ENCODE data around the gene ARVCF.
A peak's percentile ranks its signal among the peaks of the same experiment; 100 is the strongest.
"Not testable (repeated sequence)": the region's sequence is repeated elsewhere in the genome, so short reads cannot be mapped to it uniquely, and the experiment has no call there.

ARVCF gene

GRCh38 chr22:19942157-19943081 lies 74.2 kb downstream of the ARVCF start:
- H3K4me3 ChIP-seq (ENCODE audit: extremely low read depth, insufficient read depth, low read length, poor library complexity, severe bottlenecking): peak overlapping the region; percentile 58
- 21 to 26% methylated on average over 6 to 8 of the region's 8 CpGs for WGBS, 2 experiments (ENCODE audit: insufficient coverage in 2 of 2)
- peak overlapping the region; percentile 97 for H3K27ac ChIP-seq (ENCODE audit: low read depth, low read length, severe bottlenecking)
- H3K9me3 ChIP-seq (ENCODE audit: control insufficient read depth, low read length): peaks cover 5% of the 10 kb centered on the region
- peaks cover 21% of the 10 kb centered on the region for H3K4me1 ChIP-seq (ENCODE audit: control insufficient read depth, insufficient read depth, low read length, poor library complexity, severe bottlenecking)
- peaks cover 3% of the 10 kb centered on the region for H3K36me3 ChIP-seq (ENCODE audit: control insufficient read depth, insufficient read depth, low read length)

GRCh38 chr22:19941365-19942082 lies 75.1 kb downstream of the ARVCF start, which contains the start of the genes COMT and TXNRD2:
Gene COMT (plus strand): TSS chr22:19941772. CDS start chr22:19962527, 20,755 bp downstream.
Gene TXNRD2 (minus strand): TSS chr22:19941818. CDS start chr22:19941803, 15 bp downstream.
- Histone ChIP-seq H3K36me3 (ENCODE audit: control insufficient read depth, insufficient read depth, low read length) (peaks cover 5% of the 10 kb centered on the region), H3K4me1 (ENCODE audit: control insufficient read depth, insufficient read depth, low read length, poor library complexity, severe bottlenecking) (peaks cover 18% of the 10 kb centered on the region), H3K27ac (ENCODE audit: low read depth, low read length, severe bottlenecking) (peak within 1 kb of the TSS; percentile 97), H3K4me3 (ENCODE audit: extremely low read depth, insufficient read depth, low read length, poor library complexity, severe bottlenecking) (peak within 1 kb of the TSS; percentile 58), H3K9me3 (ENCODE audit: control insufficient read depth, low read length) (peaks cover 13% of the 10 kb centered on the region)
- 16 to 23% methylated on average over 36 to 42 of the region's 63 CpGs for WGBS, 2 experiments (ENCODE audit: insufficient coverage in 2 of 2)

GRCh38 chr22:19940536-19941364 lies 75.9 kb downstream of the ARVCF start:
- Histone ChIP-seq H3K4me3 (ENCODE audit: extremely low read depth, insufficient read depth, low read length, poor library complexity, severe bottlenecking) (peak overlapping the region; percentile 58), H3K36me3 (ENCODE audit: control insufficient read depth, insufficient read depth, low read length) (peaks cover 8% of the 10 kb centered on the region), H3K9me3 (ENCODE audit: control insufficient read depth, low read length) (peaks cover 21% of the 10 kb centered on the region), H3K27ac (ENCODE audit: low read depth, low read length, severe bottlenecking) (no peak overlapping the region), H3K4me1 (ENCODE audit: control insufficient read depth, insufficient read depth, low read length, poor library complexity, severe bottlenecking) (peaks cover 18% of the 10 kb centered on the region)
- WGBS, 2 experiments (ENCODE audit: insufficient coverage in 2 of 2): 94 to 96% methylated on average over 14 to 17 of the region's 21 CpGs

- no peak overlapping the region for H3K27ac ChIP-seq (ENCODE audit: low read depth, low read length, severe bottlenecking)
- no peak overlapping the region for H3K4me3 ChIP-seq (ENCODE audit: extremely low read depth, insufficient read depth, low read length, poor library complexity, severe bottlenecking)
- H3K36me3 ChIP-seq (ENCODE audit: control insufficient read depth, insufficient read depth, low read length): peaks cover 9% of the 10 kb centered on the region
- peaks cover 23% of the 10 kb centered on the region for H3K9me3 ChIP-seq (ENCODE audit: control insufficient read depth, low read length)
- 93% methylated on average over 13 of the region's 16 CpGs for WGBS, 2 experiments (ENCODE audit: insufficient coverage in 2 of 2)
- H3K4me1 ChIP-seq (ENCODE audit: control insufficient read depth, insufficient read depth, low read length, poor library complexity, severe bottlenecking): peaks cover 7% of the 10 kb centered on the region
Observed at GRCh38 chr22:19937616-19938473, 78.8 kb downstream of the ARVCF start.

GRCh38 chr22:19936513-19936912 lies 80.1 kb downstream of the ARVCF start:
- no peak overlapping the region for H3K27ac ChIP-seq (ENCODE audit: low read depth, low read length, severe bottlenecking)
- peaks cover 23% of the 10 kb centered on the region for H3K9me3 ChIP-seq (ENCODE audit: control insufficient read depth, low read length)
- 97 to 99% methylated on average over 7 of the region's 7 CpGs for WGBS, 2 experiments (ENCODE audit: insufficient coverage in 2 of 2)
- H3K4me3 ChIP-seq (ENCODE audit: extremely low read depth, insufficient read depth, low read length, poor library complexity, severe bottlenecking): no peak overlapping the region
- H3K4me1 ChIP-seq (ENCODE audit: control insufficient read depth, insufficient read depth, low read length, poor library complexity, severe bottlenecking): no peaks in the 10 kb centered on the region
- H3K36me3 ChIP-seq (ENCODE audit: control insufficient read depth, insufficient read depth, low read length): peaks cover 9% of the 10 kb centered on the region

- 98 to 99% methylated on average over 8 to 10 of the region's 11 CpGs for WGBS, 2 experiments (ENCODE audit: insufficient coverage in 2 of 2)
- H3K4me1 ChIP-seq (ENCODE audit: control insufficient read depth, insufficient read depth, low read length, poor library complexity, severe bottlenecking): not testable (repeated sequence)
Observed at GRCh38 chr22:19935123-19935718, 81.4 kb downstream of the ARVCF start.

GRCh38 chr22:19933341-19934241 lies 83.0 kb downstream of the ARVCF start:
- WGBS, 2 experiments (ENCODE audit: insufficient coverage in 2 of 2): 82 to 85% methylated on average over 7 to 8 of the region's 9 CpGs
- Histone ChIP-seq H3K4me3 (ENCODE audit: extremely low read depth, insufficient read depth, low read length, poor library complexity, severe bottlenecking) (no peak overlapping the region), H3K9me3 (ENCODE audit: control insufficient read depth, low read length) (peaks cover 23% of the 10 kb centered on the region), H3K27ac (ENCODE audit: low read depth, low read length, severe bottlenecking) (no peak overlapping the region), H3K36me3 (ENCODE audit: control insufficient read depth, insufficient read depth, low read length) (peaks cover 9% of the 10 kb centered on the region), H3K4me1 (ENCODE audit: control insufficient read depth, insufficient read depth, low read length, poor library complexity, severe bottlenecking) (no peaks in the 10 kb centered on the region)

More at GRCh38 chr22:19935123-19935718, 81.4 kb downstream of the ARVCF start:
- not testable (repeated sequence) for H3K4me3 ChIP-seq (ENCODE audit: extremely low read depth, insufficient read depth, low read length, poor library complexity, severe bottlenecking); H3K27ac ChIP-seq (ENCODE audit: low read depth, low read length, severe bottlenecking); H3K36me3 ChIP-seq (ENCODE audit: control insufficient read depth, insufficient read depth, low read length)
- peaks cover 23% of the 10 kb centered on the region for H3K9me3 ChIP-seq (ENCODE audit: control insufficient read depth, low read length)

- Histone ChIP-seq H3K4me1 (ENCODE audit: control insufficient read depth, insufficient read depth, low read length, poor library complexity, severe bottlenecking) (no peaks in the 10 kb centered on the region), H3K4me3 (ENCODE audit: extremely low read depth, insufficient read depth, low read length, poor library complexity, severe bottlenecking) (no peak overlapping the region), H3K36me3 (ENCODE audit: control insufficient read depth, insufficient read depth, low read length) (peaks cover 8% of the 10 kb centered on the region), H3K9me3 (ENCODE audit: control insufficient read depth, low read length) (peaks cover 19% of the 10 kb centered on the region), H3K27ac (ENCODE audit: low read depth, low read length, severe bottlenecking) (no peak overlapping the region)
- WGBS, 2 experiments (ENCODE audit: insufficient coverage in 2 of 2): 83 to 85% methylated on average over 9 of the region's 12 CpGs
Observed at GRCh38 chr22:19932367-19933206, 84.0 kb downstream of the ARVCF start.
